ENCODE data around the gene PXN. TPM values are rescaled to one million over a fixed set of nuclear protein-coding genes. Genes with fewer than 3 reads are reported as not detected.

PXN gene
- total and polyA plus RNA-seq, 2 of the 13 experiments (the other 11 are each of a cell fraction or from before 2014, with no cell fraction given), result 13.6 to 14.2 TPM

DNA sequence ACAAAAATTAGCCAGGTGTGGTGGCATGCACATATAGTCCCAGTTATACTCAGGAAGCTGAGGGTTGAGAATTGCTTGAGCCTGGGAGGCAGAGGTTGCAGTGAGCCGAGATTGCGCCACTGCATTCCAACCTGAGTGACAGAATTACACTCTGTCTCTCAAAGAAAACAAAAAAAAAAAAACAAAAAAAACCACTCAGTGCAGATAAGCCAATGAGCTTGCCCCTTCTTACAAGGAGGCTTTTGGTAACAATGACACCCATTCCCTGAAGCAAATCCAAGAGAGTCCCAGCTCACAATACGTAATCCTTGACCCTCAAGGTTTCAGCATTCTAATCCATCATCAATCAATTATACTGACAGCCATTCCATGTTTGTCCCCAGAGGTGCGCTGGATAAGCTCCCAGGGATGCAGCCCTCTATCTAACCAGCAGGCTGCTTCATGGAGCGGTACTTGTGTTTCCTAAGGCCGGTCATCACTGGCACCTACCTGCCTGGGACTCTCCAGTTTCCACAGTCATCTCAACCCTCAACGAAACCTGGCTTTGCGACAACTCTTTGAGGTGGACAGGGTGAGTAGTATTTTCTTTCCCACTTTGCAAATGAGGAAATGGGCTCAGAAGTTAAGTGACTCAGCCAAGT, 83.4 kb downstream of the PXN start (continued):
- TF ChIP-seq, protein P1, sequence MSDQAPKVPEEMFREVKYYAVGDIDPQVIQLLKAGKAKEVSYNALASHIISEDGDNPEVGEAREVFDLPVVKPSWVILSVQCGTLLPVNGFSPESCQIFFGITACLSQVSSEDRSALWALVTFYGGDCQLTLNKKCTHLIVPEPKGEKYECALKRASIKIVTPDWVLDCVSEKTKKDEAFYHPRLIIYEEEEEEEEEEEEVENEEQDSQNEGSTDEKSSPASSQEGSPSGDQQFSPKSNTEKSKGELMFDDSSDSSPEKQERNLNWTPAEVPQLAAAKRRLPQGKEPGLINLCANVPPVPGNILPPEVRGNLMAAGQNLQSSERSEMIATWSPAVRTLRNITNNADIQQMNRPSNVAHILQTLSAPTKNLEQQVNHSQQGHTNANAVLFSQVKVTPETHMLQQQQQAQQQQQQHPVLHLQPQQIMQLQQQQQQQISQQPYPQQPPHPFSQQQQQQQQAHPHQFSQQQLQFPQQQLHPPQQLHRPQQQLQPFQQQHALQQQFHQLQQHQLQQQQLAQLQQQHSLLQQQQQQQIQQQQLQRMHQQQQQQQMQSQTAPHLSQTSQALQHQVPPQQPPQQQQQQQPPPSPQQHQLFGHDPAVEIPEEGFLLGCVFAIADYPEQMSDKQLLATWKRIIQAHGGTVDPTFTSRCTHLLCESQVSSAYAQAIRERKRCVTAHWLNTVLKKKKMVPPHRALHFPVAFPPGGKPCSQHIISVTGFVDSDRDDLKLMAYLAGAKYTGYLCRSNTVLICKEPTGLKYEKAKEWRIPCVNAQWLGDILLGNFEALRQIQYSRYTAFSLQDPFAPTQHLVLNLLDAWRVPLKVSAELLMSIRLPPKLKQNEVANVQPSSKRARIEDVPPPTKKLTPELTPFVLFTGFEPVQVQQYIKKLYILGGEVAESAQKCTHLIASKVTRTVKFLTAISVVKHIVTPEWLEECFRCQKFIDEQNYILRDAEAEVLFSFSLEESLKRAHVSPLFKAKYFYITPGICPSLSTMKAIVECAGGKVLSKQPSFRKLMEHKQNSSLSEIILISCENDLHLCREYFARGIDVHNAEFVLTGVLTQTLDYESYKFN (CRISPR knock-in tag; conservative IDR thresholded peaks at IDR 0.05), result peak; percentile 11; the same call in 1 of the 2 replicates
- TF ChIP-seq ZNF607 (CRISPR knock-in tag; IDR thresholded peaks at IDR 0.05; ENCODE audit: borderline replicate concordance) (no peak), NCOA5 (CRISPR knock-in tag; IDR thresholded peaks at IDR 0.05) (no peak), ZNF841 (CRISPR knock-in tag; IDR thresholded peaks at IDR 0.05; ENCODE audit: borderline replicate concordance) (no peak), U2AF1 (optimal IDR thresholded peaks at IDR 0.05; ENCODE audit: low read depth, low read length) (no peak), ZNF75D (CRISPR knock-in tag; IDR thresholded peaks at IDR 0.05; ENCODE audit: borderline replicate concordance) (no peak), NFATC3 (CRISPR knock-in tag; IDR thresholded peaks at IDR 0.05) (no peak), TGIF2 (CRISPR knock-in tag; IDR thresholded peaks at IDR 0.05) (peak; percentile 73; the same call in 1 of the 2 replicates), DR1 (CRISPR knock-in tag; IDR thresholded peaks at IDR 0.05) (no peak)
- TF ChIP-seq, protein P2, sequence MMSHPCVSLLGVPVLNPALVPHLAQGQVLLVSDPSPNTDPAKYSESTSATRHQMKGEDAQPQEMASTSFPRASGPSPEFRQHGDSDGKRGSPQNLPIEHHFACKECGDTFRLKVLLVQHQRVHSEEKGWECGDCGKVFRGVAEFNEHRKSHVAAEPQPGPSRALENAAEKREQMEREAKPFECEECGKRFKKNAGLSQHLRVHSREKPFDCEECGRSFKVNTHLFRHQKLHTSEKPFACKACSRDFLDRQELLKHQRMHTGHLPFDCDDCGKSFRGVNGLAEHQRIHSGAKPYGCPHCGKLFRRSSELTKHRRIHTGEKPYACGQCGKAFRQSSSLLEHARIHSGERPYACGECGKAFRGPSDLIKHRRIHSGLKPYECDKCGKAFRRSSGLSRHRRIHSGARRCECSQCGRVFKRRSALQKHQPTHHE (CRISPR knock-in tag; IDR thresholded peaks at IDR 0.05; ENCODE audit: borderline replicate concordance), result no peak
- TF ChIP-seq, protein P3, sequence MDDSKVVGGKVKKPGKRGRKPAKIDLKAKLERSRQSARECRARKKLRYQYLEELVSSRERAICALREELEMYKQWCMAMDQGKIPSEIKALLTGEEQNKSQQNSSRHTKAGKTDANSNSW (CRISPR knock-in tag; IDR thresholded peaks at IDR 0.05; ENCODE audit: borderline replicate concordance), result no peak
- TF ChIP-seq, protein P4, sequence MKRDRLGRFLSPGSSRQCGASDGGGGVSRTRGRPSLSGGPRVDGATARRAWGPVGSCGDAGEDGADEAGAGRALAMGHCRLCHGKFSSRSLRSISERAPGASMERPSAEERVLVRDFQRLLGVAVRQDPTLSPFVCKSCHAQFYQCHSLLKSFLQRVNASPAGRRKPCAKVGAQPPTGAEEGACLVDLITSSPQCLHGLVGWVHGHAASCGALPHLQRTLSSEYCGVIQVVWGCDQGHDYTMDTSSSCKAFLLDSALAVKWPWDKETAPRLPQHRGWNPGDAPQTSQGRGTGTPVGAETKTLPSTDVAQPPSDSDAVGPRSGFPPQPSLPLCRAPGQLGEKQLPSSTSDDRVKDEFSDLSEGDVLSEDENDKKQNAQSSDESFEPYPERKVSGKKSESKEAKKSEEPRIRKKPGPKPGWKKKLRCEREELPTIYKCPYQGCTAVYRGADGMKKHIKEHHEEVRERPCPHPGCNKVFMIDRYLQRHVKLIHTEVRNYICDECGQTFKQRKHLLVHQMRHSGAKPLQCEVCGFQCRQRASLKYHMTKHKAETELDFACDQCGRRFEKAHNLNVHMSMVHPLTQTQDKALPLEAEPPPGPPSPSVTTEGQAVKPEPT (CRISPR knock-in tag; IDR thresholded peaks at IDR 0.05; ENCODE audit: low read depth), result no peak
- TF ChIP-seq, protein P5, sequence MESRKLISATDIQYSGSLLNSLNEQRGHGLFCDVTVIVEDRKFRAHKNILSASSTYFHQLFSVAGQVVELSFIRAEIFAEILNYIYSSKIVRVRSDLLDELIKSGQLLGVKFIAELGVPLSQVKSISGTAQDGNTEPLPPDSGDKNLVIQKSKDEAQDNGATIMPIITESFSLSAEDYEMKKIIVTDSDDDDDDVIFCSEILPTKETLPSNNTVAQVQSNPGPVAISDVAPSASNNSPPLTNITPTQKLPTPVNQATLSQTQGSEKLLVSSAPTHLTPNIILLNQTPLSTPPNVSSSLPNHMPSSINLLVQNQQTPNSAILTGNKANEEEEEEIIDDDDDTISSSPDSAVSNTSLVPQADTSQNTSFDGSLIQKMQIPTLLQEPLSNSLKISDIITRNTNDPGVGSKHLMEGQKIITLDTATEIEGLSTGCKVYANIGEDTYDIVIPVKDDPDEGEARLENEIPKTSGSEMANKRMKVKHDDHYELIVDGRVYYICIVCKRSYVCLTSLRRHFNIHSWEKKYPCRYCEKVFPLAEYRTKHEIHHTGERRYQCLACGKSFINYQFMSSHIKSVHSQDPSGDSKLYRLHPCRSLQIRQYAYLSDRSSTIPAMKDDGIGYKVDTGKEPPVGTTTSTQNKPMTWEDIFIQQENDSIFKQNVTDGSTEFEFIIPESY (CRISPR knock-in tag; IDR thresholded peaks at IDR 0.05), result peak; percentile 72; the same call in 1 of the 2 replicates

All from HepG2 (cell line).